SHP77 (cell line): ENCODE results near the gene EPS8L2.
"Not testable (repeated sequence)": the region's sequence is repeated elsewhere in the genome, so short reads cannot be mapped to it uniquely, and the experiment has no call there.

Experiments
- DNase-seq, 2 experiments: peaks; one replicate each; lab custom pipeline; 2025; lab: John Stamatoyannopoulos, UW

EPS8L2 gene

DNA sequence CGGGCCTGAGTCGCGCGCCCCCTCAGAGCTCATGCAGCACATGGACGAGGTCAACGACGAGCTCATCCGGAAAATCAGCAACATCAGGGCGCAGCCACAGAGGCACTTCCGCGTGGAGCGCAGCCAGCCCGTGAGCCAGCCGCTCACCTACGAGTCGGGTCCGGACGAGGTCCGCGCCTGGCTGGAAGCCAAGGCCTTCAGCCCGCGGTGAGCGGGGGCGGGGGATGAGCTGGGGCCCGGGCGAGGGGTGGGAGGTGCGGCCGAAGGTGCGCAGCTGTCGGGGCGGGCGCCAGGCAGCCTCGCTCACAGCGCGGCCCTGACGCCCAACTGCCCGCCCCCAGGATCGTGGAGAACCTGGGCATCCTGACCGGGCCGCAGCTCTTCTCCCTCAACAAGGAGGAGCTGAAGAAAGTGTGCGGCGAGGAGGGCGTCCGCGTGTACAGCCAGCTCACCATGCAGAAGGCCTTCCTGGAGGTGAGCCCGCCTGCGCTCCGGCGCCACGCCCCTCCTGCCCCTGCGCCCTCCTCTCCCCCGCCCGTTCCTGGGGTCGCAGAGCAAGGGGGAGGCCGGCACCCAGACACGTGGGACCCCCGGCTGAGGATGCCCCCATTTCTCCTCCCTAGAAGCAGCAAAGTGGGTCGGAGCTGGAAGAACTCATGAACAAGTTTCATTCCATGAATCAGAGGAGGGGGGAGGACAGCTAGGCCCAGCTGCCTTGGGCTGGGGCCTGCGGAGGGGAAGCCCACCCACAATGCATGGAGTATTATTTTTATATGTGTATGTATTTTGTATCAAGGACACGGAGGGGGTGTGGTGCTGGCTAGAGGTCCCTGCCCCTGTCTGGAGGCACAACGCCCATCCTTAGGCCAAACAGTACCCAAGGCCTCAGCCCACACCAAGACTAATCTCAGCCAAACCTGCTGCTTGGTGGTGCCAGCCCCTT, 20.5 kb downstream of the EPS8L2 start:
- peak; percentile 34 to 46 for DNase-seq

DNA sequence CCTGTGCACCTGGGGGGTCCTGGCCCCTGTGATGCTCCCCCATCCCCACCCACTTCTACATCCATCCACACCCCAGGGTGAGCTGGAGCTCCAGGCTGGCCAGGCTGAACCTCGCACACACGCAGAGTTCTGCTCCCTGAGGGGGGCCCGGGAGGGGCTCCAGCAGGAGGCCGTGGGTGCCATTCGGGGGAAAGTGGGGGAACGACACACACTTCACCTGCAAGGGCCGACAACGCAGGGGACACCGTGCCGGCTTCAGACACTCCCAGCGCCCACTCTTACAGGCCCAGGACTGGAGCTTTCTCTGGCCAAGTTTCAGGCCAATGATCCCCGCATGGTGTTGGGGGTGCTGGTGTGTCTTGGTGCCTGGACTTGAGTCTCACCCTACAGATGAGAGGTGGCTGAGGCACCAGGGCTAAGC, 21.3 kb downstream of the EPS8L2 start:
- no peak for DNase-seq

DNA sequence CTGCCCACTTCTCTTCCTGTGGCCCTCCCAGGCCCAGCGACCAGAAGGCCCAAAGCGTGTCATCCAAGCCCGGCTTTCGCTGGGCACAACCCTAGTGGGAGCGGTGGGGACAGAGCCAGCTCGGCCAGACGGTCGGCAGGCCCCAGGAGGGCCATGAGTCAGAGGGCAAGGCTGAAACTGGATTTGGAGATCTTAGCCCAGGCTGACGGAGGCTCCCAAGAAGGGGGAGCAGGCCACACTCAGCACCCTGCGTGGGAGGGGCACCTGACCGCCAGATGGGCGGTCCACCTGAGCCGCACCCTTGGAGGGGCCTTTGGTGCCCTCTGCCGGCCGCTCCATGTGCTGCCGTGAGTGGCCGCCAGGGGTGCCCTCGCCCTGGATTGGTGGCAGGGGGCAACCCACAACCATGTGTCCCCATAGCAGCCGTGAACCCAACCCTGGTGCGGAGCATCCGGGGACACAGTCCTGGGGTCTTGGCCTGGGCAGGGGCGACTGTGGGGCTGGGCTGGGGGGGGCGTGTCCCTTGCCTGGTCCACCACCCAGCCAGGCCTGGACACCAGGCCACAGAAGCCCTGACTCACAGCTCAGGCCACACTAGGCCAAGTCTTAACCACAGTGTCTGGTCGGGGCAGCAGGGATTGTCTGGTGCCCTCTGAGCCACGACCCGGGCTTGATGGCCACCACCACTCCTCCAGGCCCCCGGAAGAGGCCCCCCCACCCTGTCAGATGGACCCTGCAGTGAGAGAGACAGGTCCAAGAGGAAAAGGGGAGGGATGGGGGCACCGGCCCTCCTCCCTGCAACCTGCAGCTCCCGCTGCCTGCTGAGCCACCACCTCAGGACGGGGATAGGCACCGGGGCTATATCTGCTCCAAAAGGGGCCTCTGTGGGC, 22.1 kb downstream of the EPS8L2 start:
- peak; percentile 36 to 38 for DNase-seq

DNA sequence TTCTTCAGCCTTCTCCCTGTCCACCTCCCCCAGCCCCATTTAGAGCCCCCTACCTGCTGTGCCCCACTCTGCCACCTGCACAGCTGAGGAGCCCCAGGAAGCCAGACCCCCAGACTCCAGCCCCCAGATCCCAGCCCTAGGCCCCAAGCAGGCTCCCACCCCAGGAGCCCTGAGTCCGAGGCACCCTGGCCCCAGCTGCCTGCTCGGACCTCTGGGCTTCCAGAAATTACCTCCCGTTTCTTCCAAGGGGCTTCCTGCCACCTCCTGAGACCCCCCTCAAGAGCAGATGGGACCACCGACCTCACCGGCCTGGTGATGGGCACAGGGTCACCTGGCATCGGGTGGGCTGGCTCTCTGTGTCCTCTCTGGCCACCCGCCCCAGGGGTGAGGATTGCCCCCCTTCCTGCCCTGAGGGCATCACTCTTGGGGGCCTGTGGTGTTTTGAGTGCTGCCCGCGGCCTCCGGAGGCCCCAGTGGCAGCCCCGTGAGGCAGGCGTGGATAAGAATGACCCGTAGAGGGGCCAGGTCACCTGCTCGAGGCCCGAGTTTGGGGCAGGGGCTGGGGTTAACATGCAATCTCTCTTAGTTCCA, 23.0 kb downstream of the EPS8L2 start:
- DNase-seq, result no peak

DNA sequence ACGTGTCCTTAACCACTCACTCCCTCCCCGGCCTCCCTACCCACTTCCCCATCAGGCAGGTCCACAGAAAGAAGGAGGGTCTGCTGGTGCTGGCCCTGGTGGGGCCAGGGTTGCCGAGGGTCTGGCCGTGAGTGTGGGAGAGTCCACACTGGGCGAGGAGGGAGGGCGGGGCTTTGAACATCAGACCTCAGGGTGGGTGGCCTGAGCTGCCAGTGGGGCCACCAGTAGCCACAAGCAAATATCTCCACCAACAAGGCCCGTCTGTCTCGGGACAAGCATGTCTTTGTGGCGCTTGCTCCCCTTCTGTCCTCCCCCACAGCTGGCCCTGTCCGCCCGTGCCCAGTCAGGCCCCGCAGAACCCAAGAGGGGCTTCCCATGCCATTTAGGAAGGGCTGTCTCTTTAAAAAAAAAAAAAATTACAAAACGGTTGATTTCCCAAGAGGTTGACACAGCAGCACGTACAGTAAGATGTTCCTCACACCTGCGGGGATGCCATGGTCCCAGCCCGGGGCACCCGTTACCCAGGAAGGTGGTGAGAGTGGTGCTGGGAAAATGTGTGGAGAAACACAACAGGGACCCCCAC, 23.6 kb downstream of the EPS8L2 start:
- DNase-seq, result no peak

DNA sequence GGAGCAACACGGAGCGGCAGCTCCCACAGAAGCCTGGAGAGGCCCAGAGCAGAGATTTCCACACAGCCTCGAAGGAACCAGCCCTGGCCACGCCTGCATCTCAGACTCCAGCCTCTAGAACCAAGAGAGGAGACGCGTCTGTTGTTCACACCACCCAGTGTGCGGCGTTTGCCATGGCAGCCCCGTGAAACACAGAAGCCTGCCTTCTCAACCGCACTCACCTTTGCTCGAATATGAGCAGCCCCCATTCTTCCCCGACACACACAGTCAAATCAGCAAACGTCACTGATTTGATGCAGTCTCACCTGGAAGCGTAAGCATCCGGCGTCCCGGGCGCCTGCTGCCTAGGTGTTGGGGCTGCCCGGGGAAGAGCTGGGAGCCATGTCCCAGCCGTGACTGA, 27.0 kb downstream of the EPS8L2 start:
- DNase-seq, result no peak

DNA sequence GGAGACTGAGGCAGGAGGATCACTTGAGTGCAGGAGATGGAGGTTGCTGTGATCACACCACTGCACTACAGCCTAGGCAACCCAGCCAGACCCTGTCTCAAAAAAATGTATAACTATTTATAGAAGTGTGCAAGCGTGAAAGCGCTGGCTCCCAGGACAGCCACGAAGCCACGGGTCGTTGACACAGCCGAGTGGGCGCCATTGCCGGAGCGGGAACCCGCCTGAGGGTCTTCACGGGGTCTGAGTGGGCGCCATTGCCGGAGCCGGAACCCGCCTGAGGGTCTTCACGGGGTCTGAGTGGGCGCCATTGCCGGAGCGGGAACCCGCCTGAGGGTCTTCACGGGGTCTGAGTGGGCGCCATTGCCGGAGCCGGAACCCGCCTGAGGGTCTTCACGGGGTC, 28.5 kb downstream of the EPS8L2 start:
- not testable (repeated sequence) for DNase-seq

DNA sequence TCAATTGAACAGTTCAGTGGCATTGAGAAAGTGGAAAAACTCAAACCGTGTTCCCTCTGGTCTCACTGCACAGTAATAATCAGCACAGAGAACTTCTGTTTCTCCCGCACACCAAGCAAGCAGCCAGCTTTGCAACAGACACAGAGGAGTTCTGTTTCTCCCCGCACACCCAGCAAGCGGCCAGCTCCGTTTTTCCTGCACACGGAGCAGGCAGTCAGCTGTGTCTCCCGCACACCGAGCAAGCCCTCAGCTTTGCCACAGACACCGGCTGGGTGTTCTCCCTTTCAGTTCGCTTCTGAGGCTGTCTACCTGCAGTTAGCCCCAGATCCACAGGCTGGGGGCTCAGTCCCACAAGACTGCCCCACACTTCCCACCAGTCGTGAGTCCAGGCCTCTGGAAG, 31.3 kb downstream of the EPS8L2 start:
- no peak for DNase-seq

DNA sequence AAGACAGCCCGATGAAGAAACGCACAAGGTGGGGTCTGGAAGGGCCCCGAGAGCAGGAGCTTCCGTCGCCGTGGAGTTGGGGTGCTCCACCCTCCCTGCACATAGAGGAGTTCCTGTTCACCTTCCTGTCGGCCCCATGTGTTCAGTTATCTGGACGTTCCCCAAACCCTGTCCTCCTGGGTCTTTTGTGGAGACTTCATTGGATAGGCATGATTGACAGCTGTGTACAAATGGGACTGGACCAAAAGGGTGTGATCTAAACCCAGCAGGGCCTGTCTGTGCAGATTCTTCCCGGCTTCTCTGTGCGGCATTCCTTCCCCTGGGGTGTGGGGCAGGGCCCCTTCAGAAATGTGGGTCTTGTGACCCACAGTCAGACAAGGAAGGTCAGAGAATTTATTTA, 31.9 kb downstream of the EPS8L2 start:
- DNase-seq, result not testable (repeated sequence)

DNA sequence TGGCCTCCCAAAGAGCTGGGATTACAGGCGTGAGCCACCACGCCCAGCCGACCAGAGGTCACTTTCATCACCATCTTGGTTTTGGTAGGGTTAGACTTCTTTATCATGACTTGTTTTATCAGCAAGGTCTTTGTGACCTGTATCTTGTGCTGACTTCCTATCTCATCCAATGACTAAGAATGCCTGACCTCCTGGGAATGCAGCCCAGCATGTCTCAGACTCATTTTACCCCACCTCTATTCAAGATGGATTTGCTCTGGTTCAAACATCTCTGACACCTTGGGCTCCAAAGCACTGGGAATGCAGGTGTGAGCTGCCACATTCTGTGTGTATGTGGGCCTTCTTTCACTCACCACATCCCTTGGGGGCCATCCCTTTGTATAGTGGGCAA, 36.1 kb downstream of the EPS8L2 start:
- no peak for DNase-seq

DNA sequence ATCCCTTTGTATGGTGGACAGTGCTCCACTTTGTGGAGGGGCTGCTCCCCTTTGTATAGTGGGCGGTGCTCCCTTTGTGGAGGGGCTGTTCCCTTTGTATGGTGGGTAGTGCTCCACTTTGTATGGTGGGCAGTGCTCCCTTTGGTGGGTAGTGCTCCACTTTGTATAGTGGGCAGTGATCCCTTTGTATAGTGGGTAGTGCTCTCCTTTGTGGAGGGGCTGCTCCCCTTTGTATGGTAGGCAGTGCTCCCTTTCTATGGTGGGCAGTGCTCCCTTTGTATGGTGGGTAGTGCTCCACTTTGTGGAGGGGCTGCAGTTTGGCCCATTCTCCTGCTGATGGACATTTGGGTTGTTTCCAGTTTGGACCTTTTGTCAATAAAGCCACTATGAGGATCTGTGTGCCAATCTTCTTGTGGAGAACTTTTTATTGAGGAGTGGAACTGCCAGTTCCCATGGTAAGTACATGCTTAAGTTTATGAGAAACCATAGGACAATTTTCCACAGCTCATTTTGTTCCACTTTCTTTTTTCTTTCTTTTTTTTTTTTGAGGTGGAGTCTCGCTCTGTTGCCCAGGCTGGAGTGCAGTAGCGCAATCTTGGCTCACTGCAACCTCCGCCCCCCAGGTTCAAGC, 36.7 kb downstream of the EPS8L2 start:
- no peak for DNase-seq

DNA sequence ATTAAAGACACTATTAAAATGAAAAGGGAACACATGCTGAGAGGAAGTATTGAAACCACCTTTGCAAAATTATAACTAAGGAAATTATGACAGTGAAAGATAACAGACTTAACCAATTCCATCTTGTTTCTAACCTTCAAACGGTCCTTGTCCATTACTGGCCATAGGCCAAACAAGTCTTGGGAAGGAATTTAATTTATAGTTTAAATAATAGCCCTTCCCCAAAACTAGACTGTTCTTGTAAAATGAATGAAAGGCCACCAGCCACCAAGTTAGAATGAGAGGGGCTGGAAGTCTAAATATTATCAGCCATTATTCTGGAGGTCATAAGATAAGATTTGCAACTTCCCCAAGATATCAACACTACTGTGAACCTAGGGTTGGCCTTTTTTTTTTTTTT, 39.4 kb downstream of the EPS8L2 start:
- no peak for DNase-seq

DNA sequence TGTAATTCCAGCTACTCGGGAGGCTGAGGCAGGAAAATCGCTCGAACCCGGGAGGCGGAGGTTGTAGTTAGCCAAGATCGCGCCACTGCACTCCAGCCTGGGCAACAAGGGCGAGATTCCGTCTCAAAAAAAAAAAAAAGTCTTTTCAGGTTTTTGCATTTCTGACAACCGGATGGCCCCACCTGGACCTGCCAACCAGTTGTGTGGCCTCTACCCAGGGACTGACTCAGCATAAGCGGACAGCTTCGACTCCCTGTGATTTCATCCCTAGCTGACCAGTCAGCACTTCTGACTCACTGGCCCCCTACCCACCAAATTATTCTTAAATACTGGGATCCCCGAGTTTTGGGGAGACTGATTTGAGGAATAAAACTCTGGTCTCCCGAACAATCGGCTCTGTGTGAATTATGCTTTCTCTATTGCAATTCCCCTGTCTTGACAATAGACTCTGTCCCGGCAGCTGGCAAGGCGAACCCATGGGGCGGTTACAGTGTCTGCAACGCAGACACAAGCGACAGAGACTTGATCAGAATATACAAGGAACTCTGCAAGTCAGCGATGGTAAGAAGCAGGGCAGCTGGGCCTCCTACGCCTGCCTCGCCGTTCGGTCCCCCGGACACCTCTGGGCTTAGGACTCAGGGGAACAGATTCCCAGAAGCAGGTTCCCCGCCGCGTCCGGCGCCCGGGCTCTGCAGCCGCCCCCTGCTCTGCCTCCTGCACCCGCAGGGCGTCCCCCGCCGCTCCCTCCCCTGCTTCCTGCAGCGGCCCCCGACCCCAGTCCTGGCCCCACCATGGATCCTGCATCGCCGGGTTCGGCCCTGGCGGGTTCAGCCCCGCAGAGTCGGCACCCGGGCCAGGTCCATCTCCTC, 40.5 kb downstream of the EPS8L2 start:
- no peak for DNase-seq

DNA sequence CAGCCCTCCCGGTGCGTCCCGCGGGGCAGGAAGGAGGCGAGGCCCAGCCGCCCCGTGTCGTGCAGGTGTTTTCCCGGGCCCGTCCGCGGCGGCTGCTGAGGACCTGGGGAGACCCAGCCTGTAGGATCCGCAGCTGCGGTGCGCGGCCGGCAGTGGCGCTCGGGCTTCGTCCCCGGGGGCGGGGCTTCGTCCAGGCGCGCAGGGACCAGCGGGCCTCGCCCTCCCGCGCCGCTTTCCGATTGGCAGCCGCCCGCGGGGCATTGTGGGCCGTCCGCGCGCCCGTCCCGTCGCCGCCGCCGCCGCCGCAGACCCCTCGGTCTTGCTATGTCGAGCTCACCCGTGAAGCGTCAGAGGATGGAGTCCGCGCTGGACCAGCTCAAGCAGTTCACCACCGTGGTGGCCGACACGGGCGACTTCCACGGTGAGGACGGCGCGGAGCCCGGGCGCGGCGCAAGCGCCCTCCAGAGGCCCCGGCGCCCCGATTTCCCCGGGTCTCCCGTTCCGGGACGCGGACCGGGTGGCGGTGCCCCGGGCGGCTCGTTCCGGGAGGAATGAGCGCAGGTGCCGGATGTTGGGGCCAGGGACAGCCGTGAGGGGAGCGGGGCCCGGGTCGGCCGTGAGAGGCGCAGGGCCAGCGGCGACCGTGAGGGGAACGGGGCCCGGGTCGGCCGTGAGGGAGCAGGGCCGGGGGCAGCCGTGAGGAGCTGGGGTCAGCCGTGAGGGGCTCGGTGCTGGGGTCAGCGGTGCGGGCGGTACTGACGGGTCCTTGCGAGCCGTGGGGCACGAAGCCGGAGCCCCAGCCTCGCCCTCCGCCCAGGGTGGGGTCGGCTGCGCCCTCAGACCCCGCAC, 41.4 kb downstream of the EPS8L2 start, which contains the start of gene TALDO1:
Gene TALDO1 (plus strand): TSS at position 307 of the 849 bp plus-strand sequence. CDS start 18 bp downstream, at position 325.
- peak; percentile 39 to 68 for DNase-seq

DNA sequence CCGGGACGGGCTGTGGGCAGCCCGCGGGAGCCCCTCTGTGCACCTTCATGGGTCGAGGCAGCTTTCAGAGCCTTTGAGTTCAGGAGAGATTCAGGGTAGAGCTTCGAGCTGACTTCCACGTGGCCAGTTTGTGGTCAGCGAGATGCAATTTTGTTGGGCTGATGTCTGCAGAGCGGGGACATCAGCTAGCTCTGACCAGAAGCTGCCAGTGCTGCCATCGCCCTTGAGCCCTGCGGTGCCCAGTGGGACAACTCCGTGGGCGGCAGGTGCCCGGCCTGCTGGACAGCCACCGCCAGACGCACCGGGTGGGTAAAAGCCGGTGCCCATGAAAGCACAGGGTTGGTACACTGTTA, 42.0 kb downstream of the EPS8L2 start:
- DNase-seq, result no peak

DNA sequence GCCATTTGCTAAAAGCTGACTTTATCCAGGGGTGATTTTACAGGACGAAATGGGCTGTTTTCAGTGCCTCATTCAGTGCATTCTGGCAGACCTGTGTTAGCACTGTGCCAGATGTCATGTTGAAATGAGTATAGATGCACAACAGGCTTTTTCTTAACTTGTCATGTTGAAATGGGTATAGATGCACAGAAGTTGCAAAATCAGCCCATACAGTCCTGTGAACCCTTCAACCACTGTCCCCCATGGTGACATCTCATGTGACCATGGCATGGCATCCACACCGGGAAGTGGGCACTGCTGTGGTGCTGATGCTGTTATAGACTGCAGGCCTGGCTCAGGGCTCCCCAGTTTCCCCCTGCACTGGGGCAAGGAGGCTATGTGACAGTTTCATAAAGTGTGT, 43.7 kb downstream of the EPS8L2 start:
- no peak for DNase-seq

DNA sequence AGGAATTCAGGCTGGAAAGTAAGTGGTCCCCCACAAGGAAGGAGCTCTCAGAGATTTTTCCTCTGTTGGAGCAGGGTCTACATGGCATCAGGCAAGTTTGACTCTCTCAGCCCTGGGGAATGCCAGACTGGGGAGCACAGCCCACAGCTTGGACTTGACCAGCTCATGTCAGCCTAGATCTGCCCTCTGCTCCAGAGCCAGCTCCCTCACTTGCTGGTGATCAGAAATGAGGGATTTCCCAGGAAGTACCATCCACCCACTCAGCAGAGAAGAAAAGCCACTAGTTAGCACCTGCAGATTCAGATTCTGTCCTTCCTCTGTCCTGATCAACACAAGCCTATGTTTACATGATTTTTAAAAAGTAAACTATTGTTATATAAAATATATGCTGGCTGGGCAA, 54.2 kb downstream of the EPS8L2 start:
- DNase-seq, result no peak

DNA sequence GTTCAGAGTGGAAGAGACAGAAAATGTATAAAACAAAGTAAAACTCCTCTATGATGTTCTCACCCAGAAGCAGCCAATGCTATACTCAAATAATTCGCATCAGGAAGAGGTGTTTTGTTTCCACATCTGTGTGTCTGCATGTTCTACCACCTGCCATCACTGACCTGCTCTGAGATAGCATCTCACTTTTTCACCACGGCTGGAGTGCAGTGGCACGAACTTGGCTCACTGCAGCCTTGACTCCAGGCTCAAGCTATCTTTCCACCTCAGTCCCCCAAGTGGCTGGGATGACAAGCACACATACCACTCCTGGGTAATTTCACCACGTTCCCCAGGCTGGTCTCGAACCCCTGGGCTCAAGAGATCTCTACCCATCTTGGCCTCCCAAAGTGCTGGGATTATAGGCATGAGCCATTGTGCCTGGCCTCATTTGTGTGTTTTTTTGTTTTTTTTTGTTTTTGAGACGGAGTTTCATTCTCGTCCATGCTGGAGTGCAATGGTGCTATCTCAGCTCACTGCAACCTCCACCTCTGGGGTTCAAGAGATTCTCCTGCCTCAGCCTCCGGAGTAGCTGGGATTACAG, 55.6 kb downstream of the EPS8L2 start:
- DNase-seq, result no peak

DNA sequence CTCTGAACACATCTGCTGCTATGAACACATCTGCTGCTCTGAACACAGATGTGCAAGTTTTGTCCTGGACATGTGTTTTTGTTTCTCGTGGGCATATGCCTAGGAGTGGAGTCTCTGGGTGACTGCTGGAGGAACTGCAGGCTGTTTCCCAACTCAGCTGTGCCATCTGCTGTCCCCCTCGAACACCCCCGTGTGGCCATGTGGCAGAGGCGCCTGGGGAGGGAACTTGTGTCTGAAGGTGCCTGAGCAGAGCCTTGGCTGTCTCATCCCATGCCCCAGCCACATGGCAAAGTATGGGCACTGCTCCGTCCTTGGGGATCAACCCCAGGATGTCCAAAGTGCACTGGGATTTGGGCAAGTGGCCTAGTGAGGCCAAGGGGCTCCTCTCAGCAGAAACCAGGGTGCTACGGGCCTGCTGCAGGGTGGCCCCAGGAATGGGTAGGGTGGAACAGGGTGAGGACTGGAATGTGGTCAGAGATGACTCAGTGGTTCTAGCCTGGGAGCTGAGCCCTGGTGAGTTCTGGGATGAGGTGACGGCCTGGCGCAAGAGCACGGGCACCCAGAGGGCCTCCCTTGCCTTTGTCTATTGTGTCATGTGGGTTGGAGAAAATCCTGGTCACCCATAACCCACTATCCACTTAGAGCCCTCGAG, 56.5 kb downstream of the EPS8L2 start:
- DNase-seq, result no peak
